SK-N-SH (cell line): Measurements from ENCODE around the gene NEK2. TPM values are rescaled to one million over a fixed set of nuclear protein-coding genes. Genes with fewer than 3 reads are reported as not detected.

Experiments used
- CTCF ChIA-PET: fragments of 300-600, 350-600 bp; formaldehyde crosslinking; extraction: SDS; loops from one replicate; lab custom pipeline; 2021; lab: Yijun Ruan, JAX
- POLR2A ChIA-PET: fragments of 350-600 bp; sonication (Branson Sonifier 250); formaldehyde crosslinking; extraction: SDS; loops from one replicate; lab custom pipeline; 2020; ENCODE audit warnings: antibody characterized with exemption, inconsistent platforms; lab: Yijun Ruan, JAX
- DNase-seq: peaks from one replicate; pipeline ENCODE4 v3.0.0; 2012
- H2AFZ ChIP-seq: fragments of 200-600 bp; sonication (generic); 2 replicates; pipeline ENCODE4 v1.8.1; 2016; ENCODE audit warnings: antibody characterized with exemption, mild to moderate bottlenecking, low read depth
- H3F3A ChIP-seq: fragments of 200-600 bp; sonication (generic); replicated peaks from 2 replicates; pipeline ENCODE3; 2016; ENCODE audit warnings: antibody characterized with exemption, mild to moderate bottlenecking; ENCODE audit not compliant: insufficient read depth
- H3K27ac ChIP-seq, 2 experiments: fragments of 200-500 bp in 1 of 2; fragments of 200-600 bp in 1 of 2; sonication (Bioruptor generic) in 1 of 2; sonication (generic), shearing (Covaris generic) in 1 of 2; 2 replicates each; pipeline versions ENCODE4 v1.5.1 to v1.6.1; 2014 to 2016; ENCODE audit warnings: low read depth in 2 of 2, inconsistent platforms in 1 of 2, low read length in 1 of 2, mild to moderate bottlenecking in 1 of 2, mixed read lengths in 1 of 2
- H3K27me3 ChIP-seq: fragments of 200-600 bp; sonication (generic), shearing (Covaris generic); 2 replicates; pipeline ENCODE4 v1.6.1; 2016; ENCODE audit warnings: mixed run types; ENCODE audit not compliant: insufficient read depth
- H3K36me3 ChIP-seq, 2 experiments: fragments of 200-500 bp in 1 of 2; fragments of 200-600 bp in 1 of 2; sonication (Bioruptor generic) in 1 of 2; sonication (generic) in 1 of 2; replicated peaks in 1 of 2; 2 replicates each; pipeline versions ENCODE3 to v1.5.1; 2014 to 2016; ENCODE audit warnings: low read length in 1 of 2, mild to moderate bottlenecking in 1 of 2; ENCODE audit not compliant: insufficient read depth in 2 of 2, control insufficient read depth in 1 of 2
- H3K4me1 ChIP-seq, 2 experiments: fragments of 200-500 bp in 1 of 2; fragments of 200-600 bp in 1 of 2; sonication (Bioruptor generic) in 1 of 2; sonication (generic), shearing (Covaris generic) in 1 of 2; 2 replicates each; pipeline versions ENCODE4 v1.5.1 to v1.6.1; 2014 to 2016; ENCODE audit warnings: low read depth in 1 of 2, low read length in 1 of 2, mixed run types in 1 of 2; ENCODE audit not compliant: insufficient read depth in 2 of 2, control insufficient read depth in 1 of 2
- H3K4me2 ChIP-seq: fragments of 200-600 bp; sonication (generic), shearing (Covaris generic); 2 replicates; pipeline ENCODE4 v1.6.1; 2017; ENCODE audit warnings: mixed run types
- H3K4me3 ChIP-seq, 2 experiments: fragments of 200-500 bp in 1 of 2; fragments of 200-600 bp in 1 of 2; sonication (Bioruptor generic) in 1 of 2; sonication (generic), shearing (Covaris generic) in 1 of 2; 2 replicates each; pipeline versions ENCODE4 v1.5.1 to v1.8.1; 2014 to 2016; ENCODE audit warnings: low read depth in 2 of 2, inconsistent platforms in 1 of 2, low read length in 1 of 2, mild to moderate bottlenecking in 1 of 2, mixed read lengths in 1 of 2, moderate library complexity in 1 of 2
- H3K79me2 ChIP-seq: fragments of 200-600 bp; sonication (generic); 2 replicates; pipeline ENCODE4 v1.8.1; 2017; ENCODE audit warnings: mild to moderate bottlenecking; ENCODE audit not compliant: insufficient read depth
- H3K9ac ChIP-seq: fragments of 200-600 bp; sonication (generic); 2 replicates; pipeline ENCODE4 v1.6.1; 2017; ENCODE audit warnings: mixed run types
- H3K9me2 ChIP-seq: fragments of 200-600 bp; sonication (generic); 2 replicates; pipeline ENCODE4 v1.6.1; 2017; ENCODE audit warnings: mixed run types
- H3K9me3 ChIP-seq: fragments of 200-600 bp; sonication (generic); 2 replicates; pipeline ENCODE4 v1.6.1; 2017; ENCODE audit warnings: mixed run types, mild to moderate bottlenecking, moderate library complexity
- H4K20me1 ChIP-seq: fragments of 200-600 bp; sonication (generic); 2 replicates; pipeline ENCODE4 v1.6.1; 2017; ENCODE audit warnings: mild to moderate bottlenecking, mixed run types; ENCODE audit not compliant: insufficient read depth
- CHD2 ChIP-seq: fragments of 150-350 bp; IDR thresholded peaks from 2 replicates; pipeline ENCODE4 v1.6.1; 2018; ENCODE audit warnings: low read length; ENCODE audit not compliant: partially characterized antibody
- FOSL2 ChIP-seq: IDR thresholded peaks from 2 replicates; pipeline ENCODE4 v1.4.0; 2012; ENCODE audit warnings: low read depth, mild to moderate bottlenecking, moderate library complexity, borderline replicate concordance
- GATA2 ChIP-seq: sonication (generic); formaldehyde crosslinking; IDR thresholded peaks from 2 replicates; pipeline ENCODE4 v1.5.0; 2020; ENCODE audit warnings: mild to moderate bottlenecking, missing genetic modification reagents
- IRF3 ChIP-seq: fragments of 150-350 bp; IDR thresholded peaks from 2 replicates; pipeline ENCODE4 v1.6.1; 2016; ENCODE audit warnings: mild to moderate bottlenecking, low read depth, low read length
- MEF2A ChIP-seq: IDR thresholded peaks from 2 replicates; pipeline ENCODE4 v1.4.0; 2012; ENCODE audit warnings: low read depth, borderline replicate concordance
- RCOR1 ChIP-seq: fragments of 150-350 bp; IDR thresholded peaks from 2 replicates; pipeline ENCODE4 v1.6.1; 2017; ENCODE audit warnings: antibody characterized with exemption, low read length
- REST ChIP-seq: IDR thresholded peaks from 2 replicates; pipeline ENCODE4 v1.6.1; 2012; ENCODE audit warnings: mild to moderate bottlenecking, low read depth, low read length, moderate library complexity
- RFX5 ChIP-seq: IDR thresholded peaks from 2 replicates; pipeline ENCODE4 v1.6.1; 2012; ENCODE audit warnings: mild to moderate bottlenecking, improper control_type of control experiment, low read length
- USF2 ChIP-seq: fragments of 150-350 bp; IDR thresholded peaks from 2 replicates; pipeline ENCODE4 v1.6.1; 2017; ENCODE audit warnings: antibody characterized with exemption, low read length, low read depth, borderline replicate concordance
- WGBS: methylation state at CpG from one replicate; pipeline ENCODE4 v1.1.6; 2017; ENCODE audit warnings: low lambda C conversion rate; 5-methylcytosine and 5-hydroxymethylcytosine counted together
- polyA plus RNA-seq, 3 experiments: library from polyadenylated mRNA; depleted of rRNA; stranded (reverse); fragments of >200 nt; gene quantifications; 2 replicates each; pipeline ENCODE4 v1.2.3, GENCODE V29; 2012
- TF ChIP-seq, protein P1 (sequence below): IDR thresholded peaks from 2 replicates; pipeline ENCODE4 v1.4.0; 2012; ENCODE audit warnings: low read depth

Gene NEK2
- polyA plus RNA-seq, 1 of the 3 experiments (the other 2 are of a cell fraction) = 9.4 TPM

GRCh38 chr1:211631168-211631567 lies 44.3 kb downstream of the NEK2 start:
- WGBS = 87% methylated on average over 6 of the region's 6 CpGs

More at GRCh38 chr1:211631168-211631567, 44.3 kb downstream of the NEK2 start:
- H3K27ac ChIP-seq = no peak overlapping the region
- H3K4me1 ChIP-seq = peaks cover 12 to 19% of the 10 kb centered on the region in 2 experiments; a peak in 3 of 4 replicates
- H3K9me2 ChIP-seq = no peaks in the 10 kb centered on the region
- no peaks in the 10 kb centered on the region for H3K9me3 ChIP-seq
- H3K4me3 ChIP-seq = no peak overlapping the region
- H2AFZ ChIP-seq = no peak overlapping the region
- no peaks in the 10 kb centered on the region for H3K79me2 ChIP-seq
- H3F3A ChIP-seq = peaks cover 11% of the 10 kb centered on the region
- POLR2A ChIA-PET = no interaction called here
- TF ChIP-seq, protein P1, sequence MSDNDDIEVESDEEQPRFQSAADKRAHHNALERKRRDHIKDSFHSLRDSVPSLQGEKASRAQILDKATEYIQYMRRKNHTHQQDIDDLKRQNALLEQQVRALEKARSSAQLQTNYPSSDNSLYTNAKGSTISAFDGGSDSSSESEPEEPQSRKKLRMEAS = no peak
- TF ChIP-seq REST (no peak), MEF2A (no peak), FOSL2 (no peak), IRF3 (no peak), RCOR1 (no peak), RFX5 (no peak), USF2 (no peak), CHD2 (no peak), GATA2 (CRISPR knock-in tag) (no peak)
- CTCF ChIA-PET = interaction anchor here (1.1 to 2.4 kb wide), 3 partner anchors 10 to 116 kb away, joined by 3 to 11 read pairs (median 7); no protein-coding TSS in a partner anchor
- no peak overlapping the region for H3K4me2 ChIP-seq
- no peak for DNase-seq
- H3K9ac ChIP-seq = no peak overlapping the region
- H4K20me1 ChIP-seq = no peaks in the 10 kb centered on the region
- no peaks in the 10 kb centered on the region for H3K36me3 ChIP-seq
- no peaks in the 10 kb centered on the region for H3K27me3 ChIP-seq
